Memory B cell (primary cell): ENCODE data around the gene PRDX6.

Experiments
- ATAC-seq: fragments of 150-1000 bp; cut with Tn5 transposase; 2 replicates; pipeline ENCODE4 v1.10.0; 2021; ENCODE audit warnings: low read depth, mild to moderate bottlenecking, moderate library complexity
- DNase-seq, 2 donors: peaks; one replicate each; pipeline ENCODE4 v3.0.0; 2022; ENCODE audit warnings: low spot score in 2 of 2
- H3K27ac Mint-ChIP-seq: one replicate; pipeline ENCODE4 v1.8.0; 2022; ENCODE audit warnings: mild to moderate bottlenecking, moderate library complexity, mixed read lengths
- H3K27me3 Mint-ChIP-seq: one replicate; pipeline ENCODE4 v1.8.0; 2022; ENCODE audit warnings: mixed read lengths
- H3K36me3 Mint-ChIP-seq: one replicate; pipeline ENCODE4 v1.8.0; 2022; ENCODE audit warnings: mild to moderate bottlenecking, mixed read lengths
- H3K4me1 Mint-ChIP-seq: one replicate; pipeline ENCODE4 v1.8.0; 2022; ENCODE audit warnings: mixed read lengths
- H3K4me3 Mint-ChIP-seq: one replicate; pipeline ENCODE4 v1.8.0; 2022; ENCODE audit warnings: mild to moderate bottlenecking, moderate library complexity, mixed read lengths
- H3K9me3 Mint-ChIP-seq: one replicate; pipeline ENCODE4 v1.8.0; 2022; ENCODE audit warnings: mixed read lengths

Gene PRDX6

GRCh38 chr1:173527151-173527826 lies 50.2 kb downstream of the PRDX6 start:
- peaks cover 2% of the 10 kb centered on the region for H3K27me3 Mint-ChIP-seq
- ATAC-seq (no peak), DNase-seq (no peak)
- H3K9me3 Mint-ChIP-seq, result no peaks in the 10 kb centered on the region
- H3K4me3 Mint-ChIP-seq, result no peak overlapping the region
- H3K4me1 Mint-ChIP-seq, result peaks cover 5% of the 10 kb centered on the region
- H3K27ac Mint-ChIP-seq, result no peak overlapping the region
- no peaks in the 10 kb centered on the region for H3K36me3 Mint-ChIP-seq

- Mint-ChIP-seq H3K27me3 (peaks cover 2% of the 10 kb centered on the region), H3K9me3 (no peaks in the 10 kb centered on the region), H3K36me3 (no peaks in the 10 kb centered on the region), H3K4me1 (peaks cover 6% of the 10 kb centered on the region), H3K4me3 (no peak overlapping the region), H3K27ac (no peak overlapping the region)
- ATAC-seq (no peak), DNase-seq (no peak)
Observed at GRCh38 chr1:173529106-173529505, 52.0 kb downstream of the PRDX6 start.

GRCh38 chr1:173530795-173531693 lies 53.9 kb downstream of the PRDX6 start:
- ATAC-seq (no peak), DNase-seq (no peak)
- H3K9me3 Mint-ChIP-seq, result no peaks in the 10 kb centered on the region
- H3K27ac Mint-ChIP-seq, result no peak overlapping the region
- no peaks in the 10 kb centered on the region for H3K36me3 Mint-ChIP-seq
- H3K27me3 Mint-ChIP-seq, result peaks cover 2% of the 10 kb centered on the region
- H3K4me1 Mint-ChIP-seq, result peaks cover 6% of the 10 kb centered on the region
- H3K4me3 Mint-ChIP-seq, result no peak overlapping the region

- H3K27me3 Mint-ChIP-seq, result peaks cover 2% of the 10 kb centered on the region
- DNase-seq (no peak), ATAC-seq (no peak)
- no peak overlapping the region for H3K27ac Mint-ChIP-seq
- H3K9me3 Mint-ChIP-seq, result no peaks in the 10 kb centered on the region
- peaks cover 6% of the 10 kb centered on the region for H3K4me1 Mint-ChIP-seq
- H3K36me3 Mint-ChIP-seq, result no peaks in the 10 kb centered on the region
- no peak overlapping the region for H3K4me3 Mint-ChIP-seq
Observed at GRCh38 chr1:173532237-173532636, 55.1 kb downstream of the PRDX6 start.

- no peak overlapping the region for H3K4me3 Mint-ChIP-seq
- no peak for DNase-seq
- H3K27me3 Mint-ChIP-seq, result peaks cover 9% of the 10 kb centered on the region
- no peak for ATAC-seq
- peaks cover 6% of the 10 kb centered on the region for H3K4me1 Mint-ChIP-seq
- H3K9me3 Mint-ChIP-seq, result no peaks in the 10 kb centered on the region
- H3K27ac Mint-ChIP-seq, result no peak overlapping the region
- H3K36me3 Mint-ChIP-seq, result no peaks in the 10 kb centered on the region
Observed at GRCh38 chr1:173536223-173536622, 59.1 kb downstream of the PRDX6 start.
